CD4-positive, alpha-beta T cell treated with Interleukin-15 for 4 hours (primary cell): ENCODE data around the gene CPEB3.
"Not testable (repeated sequence)": the region's sequence is repeated elsewhere in the genome, so short reads cannot be mapped to it uniquely, and the experiment has no call there.

Experiments
- DNase-seq: peaks from one replicate; pipeline ENCODE4 v3.0.0-alpha.2; 2020; ENCODE audit warnings: low spot score

The CPEB3 gene

GRCh38 chr10:92142512-92142911 is 148.4 kb downstream of the CPEB3 start:
- no peak for DNase-seq

- DNase-seq, result not testable (repeated sequence)
Measured at GRCh38 chr10:92141147-92141546, 149.7 kb downstream of the CPEB3 start.

- not testable (repeated sequence) for DNase-seq
Measured at GRCh38 chr10:92134049-92134448, 156.8 kb downstream of the CPEB3 start.

- no peak for DNase-seq
Measured at GRCh38 chr10:92131275-92131820, 159.5 kb downstream of the CPEB3 start.

- no peak for DNase-seq
Measured at GRCh38 chr10:92130622-92131274, 160.1 kb downstream of the CPEB3 start.

GRCh38 chr10:92126100-92126650 is 164.7 kb downstream of the CPEB3 start:
- no peak for DNase-seq

- no peak for DNase-seq
Measured at GRCh38 chr10:92125144-92125543, 165.7 kb downstream of the CPEB3 start.

- DNase-seq, result no peak
Measured at GRCh38 chr10:92124616-92125143, 166.2 kb downstream of the CPEB3 start.

- DNase-seq, result no peak
Measured at GRCh38 chr10:92124020-92124419, 166.9 kb downstream of the CPEB3 start.

- DNase-seq, result no peak
Measured at GRCh38 chr10:92122941-92123450, 167.9 kb downstream of the CPEB3 start.

- no peak for DNase-seq
Measured at GRCh38 chr10:92121686-92122492, 169.0 kb downstream of the CPEB3 start.

GRCh38 chr10:92119340-92119739 is 171.5 kb downstream of the CPEB3 start:
- DNase-seq, result no peak

- DNase-seq, result not testable (repeated sequence)
Measured at GRCh38 chr10:92114917-92115316, 176.0 kb downstream of the CPEB3 start.

GRCh38 chr10:92113911-92114600 is 176.8 kb downstream of the CPEB3 start:
- no peak for DNase-seq

- DNase-seq, result no peak
Measured at GRCh38 chr10:92112462-92112861, 178.4 kb downstream of the CPEB3 start.

- DNase-seq, result no peak
Measured at GRCh38 chr10:92111336-92111939, 179.4 kb downstream of the CPEB3 start.

- no peak for DNase-seq
Measured at GRCh38 chr10:92110039-92110794, 180.7 kb downstream of the CPEB3 start.

- no peak for DNase-seq
Measured at GRCh38 chr10:92108747-92109146, 182.1 kb downstream of the CPEB3 start.

- DNase-seq, result no peak
Measured at GRCh38 chr10:92108120-92108519, 182.8 kb downstream of the CPEB3 start.

- DNase-seq, result no peak
Measured at GRCh38 chr10:92103376-92104090, 187.3 kb downstream of the CPEB3 start.
